ENCODE data around the gene ATF3.

Gene ATF3

GRCh38 chr1:212608959-212609700 is 569 bp downstream of the ATF3 start:
- DNase-seq (ENCODE audit: low spot score), result peak; percentile 54

DNA sequence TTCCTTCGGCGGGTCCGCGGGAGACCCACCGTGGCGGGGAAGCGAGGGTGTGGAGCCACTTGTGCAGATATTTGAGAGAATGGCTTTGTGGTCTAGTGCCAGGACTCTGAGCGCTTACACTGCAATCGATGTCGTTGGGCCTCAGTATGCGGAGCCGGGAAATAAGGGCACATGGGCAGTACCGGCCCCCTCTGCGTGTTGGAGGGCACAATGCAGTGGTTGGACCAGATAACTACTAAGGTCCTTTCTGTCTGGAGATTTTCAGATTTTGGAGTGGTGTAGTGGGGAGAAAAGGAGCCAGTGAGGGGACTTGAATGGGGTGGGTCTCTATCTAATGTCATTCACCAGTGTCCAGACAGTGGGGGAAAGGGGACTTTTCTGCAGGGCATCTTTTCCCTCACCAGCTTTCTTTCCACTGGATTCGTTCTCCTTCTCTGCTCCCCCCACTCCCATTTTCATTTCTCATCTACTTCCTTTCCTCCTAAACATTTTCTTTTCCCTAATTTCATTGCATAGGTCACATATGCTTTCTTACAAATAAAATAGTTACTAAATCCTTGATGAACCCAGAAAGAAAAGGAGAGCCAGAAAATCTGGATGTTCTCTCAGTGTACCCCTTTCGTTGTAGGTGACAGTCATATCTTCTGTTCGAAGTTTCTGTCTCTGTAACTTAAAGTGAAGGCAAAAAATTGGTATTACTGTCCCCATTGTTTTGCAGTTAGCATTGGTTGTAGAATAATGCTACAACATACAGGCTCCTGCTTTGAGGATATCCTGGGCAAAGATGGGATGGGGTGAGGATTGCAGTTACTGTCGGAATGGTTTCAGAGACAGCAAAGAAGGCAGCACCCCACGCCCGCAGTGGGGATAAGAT is 1.4 kb downstream of the ATF3 start:
- no peak for DNase-seq (ENCODE audit: low spot score)

DNA sequence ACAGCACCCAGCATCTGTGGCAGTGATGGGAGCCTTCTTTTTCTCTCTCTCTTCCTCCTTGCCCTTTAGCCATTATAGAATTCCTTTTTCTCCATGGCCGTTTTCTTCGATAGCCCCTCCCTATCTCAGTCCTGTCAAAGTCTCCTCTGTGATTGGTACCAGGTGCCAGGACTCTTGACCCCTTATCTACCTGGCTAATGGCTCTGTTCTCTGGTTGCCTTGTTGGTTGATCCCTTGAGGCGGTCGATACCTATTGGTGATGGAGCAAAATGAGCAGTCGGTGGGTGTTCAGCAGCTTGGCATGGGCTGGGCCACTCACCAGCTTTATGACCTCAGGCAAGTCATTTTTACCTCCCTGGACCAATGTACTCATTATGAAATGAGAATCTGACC is 2.0 kb downstream of the ATF3 start:
- no peak for DNase-seq (ENCODE audit: low spot score)

DNA sequence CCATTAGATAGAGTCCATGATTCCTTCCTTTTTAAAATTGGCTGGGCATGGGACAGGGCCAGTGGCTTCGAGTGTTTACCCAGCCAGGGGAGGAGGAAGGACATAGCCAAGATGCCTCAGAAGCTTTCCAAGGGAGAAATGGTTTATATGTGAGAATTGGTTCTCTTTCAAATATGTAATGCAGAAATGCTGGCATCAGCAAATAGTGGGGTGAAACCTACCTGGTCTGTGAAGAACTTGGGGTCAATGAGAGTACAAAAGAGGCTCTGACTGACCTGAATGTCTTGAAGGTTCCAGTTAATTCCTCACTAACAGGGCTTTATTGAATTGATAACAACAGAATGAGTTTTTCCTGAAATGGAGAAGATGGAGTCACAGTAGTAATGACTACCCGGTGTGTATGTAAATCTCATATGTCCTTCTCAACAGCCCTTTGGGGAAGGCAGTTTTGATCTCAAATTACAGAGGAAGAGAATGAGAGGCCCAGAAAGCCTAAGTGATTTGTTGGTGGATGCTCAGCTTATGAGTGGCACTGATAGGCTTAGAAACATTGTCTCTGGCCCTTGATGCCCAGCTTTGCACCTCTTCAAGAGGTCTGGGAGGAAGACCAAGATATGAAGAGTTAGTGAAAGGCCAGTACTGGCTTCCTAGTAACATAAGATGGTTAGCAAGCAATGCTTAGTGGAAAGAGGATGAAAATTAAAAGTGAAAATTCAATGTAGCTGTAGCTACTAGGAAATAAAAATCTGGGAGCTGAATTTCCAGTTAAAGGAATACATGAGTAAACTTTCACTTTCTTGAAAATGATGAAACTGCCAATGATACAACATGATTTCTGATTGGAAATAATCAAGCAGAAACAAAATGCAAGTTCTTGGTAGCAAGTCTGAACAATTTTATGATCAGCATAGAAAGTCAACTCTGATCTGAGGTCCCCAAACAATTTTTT is 2.7 kb downstream of the ATF3 start:
- no peak for DNase-seq (ENCODE audit: low spot score)

DNA sequence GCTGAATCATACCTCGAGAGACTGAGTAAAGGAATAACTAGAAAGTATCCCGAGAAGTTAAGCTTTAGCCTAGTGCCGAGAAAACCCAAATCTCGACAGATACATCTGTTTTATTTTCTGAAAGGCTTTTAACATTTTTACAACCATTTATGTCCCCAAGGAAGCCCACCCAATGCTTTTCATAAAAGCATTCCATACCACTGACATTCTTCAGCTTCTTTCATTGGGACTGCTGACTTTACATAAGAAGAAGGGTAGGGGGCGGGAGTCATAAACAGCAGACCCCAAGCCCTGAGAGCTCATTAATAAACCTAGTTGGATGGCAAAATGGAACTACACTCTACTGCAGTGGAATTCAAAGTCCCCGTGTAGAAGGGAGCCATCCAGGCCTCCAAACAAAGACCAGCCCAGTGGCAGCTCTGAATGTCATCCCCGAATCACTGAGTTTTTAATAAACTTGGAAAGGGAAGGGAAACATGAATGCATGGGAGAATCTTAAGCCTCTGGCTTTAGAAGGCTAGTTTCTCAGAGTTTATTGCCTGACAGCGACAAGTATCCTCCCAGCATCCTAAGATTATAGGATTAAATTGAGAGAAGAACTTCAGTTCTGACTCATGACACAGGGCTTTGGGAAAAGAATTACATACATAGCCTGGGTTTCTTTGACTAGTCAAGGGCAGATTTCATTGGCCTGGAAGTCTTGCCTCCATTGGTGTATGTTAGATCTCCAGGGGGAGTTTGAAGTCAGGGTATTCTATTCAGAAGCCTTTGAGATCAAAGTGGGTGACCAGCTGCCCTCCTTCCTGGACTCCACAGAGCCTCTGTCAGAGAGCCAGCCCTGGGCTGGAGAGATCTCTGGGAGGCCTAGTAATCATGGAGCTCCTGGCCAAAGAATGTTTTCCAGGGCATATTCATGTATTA is 3.7 kb downstream of the ATF3 start:
- DNase-seq (ENCODE audit: low spot score), result no peak

DNA sequence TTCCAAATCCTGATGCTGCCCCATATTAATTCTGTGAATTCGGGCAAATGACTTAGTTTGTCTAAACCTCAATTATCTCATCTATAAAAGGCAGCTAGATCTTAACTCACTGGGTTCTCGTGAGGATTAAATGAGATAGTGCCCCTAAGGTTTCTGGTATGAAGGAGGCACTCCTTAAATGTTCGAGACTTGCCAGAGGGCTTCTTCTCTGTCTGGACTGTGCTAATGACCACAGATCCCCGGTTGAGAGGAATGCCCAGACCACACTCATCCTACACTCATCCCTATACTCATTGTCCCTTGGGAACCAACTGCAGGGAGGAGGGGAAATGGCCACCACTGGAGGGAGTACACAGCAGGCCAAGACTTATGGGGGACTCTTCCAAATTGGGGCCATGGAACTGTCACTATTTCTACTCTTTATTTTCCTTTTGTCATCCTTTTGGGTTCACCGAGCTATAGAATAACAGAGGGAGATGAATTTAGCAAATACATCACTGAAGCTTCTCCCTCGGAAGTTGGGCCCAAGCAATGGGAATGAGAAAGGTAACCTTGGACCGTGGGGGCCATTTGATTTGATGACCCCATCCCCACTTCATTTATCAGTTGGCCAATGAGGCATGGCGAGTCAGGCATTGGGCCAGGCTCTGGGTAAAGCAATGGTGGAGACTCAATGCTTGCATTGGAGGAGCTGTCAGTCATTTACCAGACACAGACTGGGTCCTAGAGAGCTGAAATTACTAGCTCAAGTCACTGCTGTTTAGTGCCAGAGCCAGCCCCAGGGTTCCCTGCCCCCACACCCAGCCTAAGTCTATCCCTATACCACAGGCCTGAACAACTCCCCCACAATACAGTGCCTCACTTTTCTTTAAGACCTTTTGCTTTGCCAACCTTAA is 5.1 kb downstream of the ATF3 start:
- DNase-seq (ENCODE audit: low spot score), result peak; percentile 82

DNA sequence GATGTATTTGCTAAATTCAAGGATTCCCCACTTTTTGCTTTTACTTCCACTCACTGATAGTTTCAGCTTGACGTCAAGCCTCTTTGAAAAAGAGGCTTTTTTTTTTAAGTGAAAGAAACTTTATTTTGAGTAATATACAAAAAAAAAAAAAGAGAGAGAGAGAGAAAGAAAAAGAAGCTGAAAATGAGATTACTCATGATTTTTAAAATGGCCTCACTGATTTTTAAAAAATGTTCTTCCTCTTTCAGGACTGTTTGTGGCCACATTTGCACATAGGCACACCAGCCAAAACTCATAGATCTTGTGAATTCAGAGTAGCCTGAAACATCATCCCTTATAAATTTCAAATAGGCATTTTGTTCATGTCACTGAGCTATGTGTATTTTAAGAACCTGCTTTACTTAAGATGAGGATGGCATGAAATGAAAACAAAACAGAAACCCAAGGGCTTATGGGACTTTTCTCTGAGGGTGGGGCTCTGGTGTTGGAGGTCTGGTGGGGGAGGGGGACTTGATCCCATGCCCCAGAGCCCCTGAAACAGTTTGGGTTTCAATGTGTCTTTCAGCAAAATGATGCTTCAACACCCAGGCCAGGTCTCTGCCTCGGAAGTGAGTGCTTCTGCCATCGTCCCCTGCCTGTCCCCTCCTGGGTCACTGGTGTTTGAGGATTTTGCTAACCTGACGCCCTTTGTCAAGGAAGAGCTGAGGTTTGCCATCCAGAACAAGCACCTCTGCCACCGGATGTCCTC is 6.1 kb downstream of the ATF3 start:
- no peak for DNase-seq (ENCODE audit: low spot score)

- no peak for DNase-seq (ENCODE audit: low spot score)
Observed at GRCh38 chr1:212615201-212615470, 6.6 kb downstream of the ATF3 start.

- no peak for DNase-seq (ENCODE audit: low spot score)
Observed at GRCh38 chr1:212618466-212619210, 10.1 kb downstream of the ATF3 start.

DNA sequence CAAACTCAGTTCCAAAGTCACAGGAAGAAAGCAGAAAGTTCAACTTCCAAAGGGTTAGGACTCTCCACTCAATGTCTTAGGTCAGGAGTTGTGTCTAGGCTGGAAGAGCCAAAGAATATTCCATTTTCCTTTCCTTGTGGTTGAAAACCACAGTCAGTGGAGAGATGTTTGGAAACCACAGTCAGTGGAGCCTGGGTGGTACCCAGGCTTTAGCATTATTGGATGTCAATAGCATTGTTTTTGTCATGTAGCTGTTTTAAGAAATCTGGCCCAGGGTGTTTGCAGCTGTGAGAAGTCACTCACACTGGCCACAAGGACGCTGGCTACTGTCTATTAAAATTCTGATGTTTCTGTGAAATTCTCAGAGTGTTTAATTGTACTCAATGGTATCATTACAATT is 11.7 kb downstream of the ATF3 start:
- no peak for DNase-seq (ENCODE audit: low spot score)

- no peak for DNase-seq (ENCODE audit: low spot score)
Observed at GRCh38 chr1:212621043-212621948, 12.7 kb downstream of the ATF3 start.

DNA sequence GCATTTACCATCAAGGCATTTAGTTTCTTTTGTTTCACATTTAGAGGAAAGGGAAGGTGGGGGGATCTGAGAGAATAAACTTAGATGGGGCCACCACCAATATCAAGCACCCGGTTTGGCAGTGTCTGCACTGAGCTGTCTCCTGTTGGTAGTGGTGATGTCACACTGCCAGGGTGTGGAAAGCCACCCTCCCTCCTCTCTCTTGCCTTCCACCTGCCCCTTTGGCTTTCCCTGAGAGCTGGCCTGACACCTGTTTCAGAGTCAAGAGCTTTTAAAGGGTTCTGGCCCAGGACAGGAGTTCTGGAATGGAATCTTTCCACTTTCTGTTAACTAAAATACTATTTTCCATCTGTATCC is 13.4 kb downstream of the ATF3 start:
- DNase-seq (ENCODE audit: low spot score), result no peak

DNA sequence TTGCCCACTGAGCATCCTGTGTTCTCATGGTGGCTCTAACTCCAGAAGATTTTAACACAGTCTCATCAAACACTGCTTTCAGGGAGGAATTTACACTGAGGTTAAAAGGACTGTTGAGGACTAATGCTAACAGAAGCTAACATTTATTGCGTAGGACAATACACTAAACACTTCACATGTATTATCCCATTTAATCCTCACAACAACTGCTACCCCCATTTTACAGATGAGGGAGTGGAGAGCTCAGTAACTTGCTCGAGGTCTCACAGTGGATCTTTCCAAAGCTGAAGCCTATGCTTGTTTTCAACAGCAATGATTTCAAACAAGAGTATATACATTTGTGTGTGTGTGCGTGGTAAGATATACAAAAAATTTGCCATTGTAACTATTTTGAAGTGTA is 13.9 kb downstream of the ATF3 start:
- DNase-seq (ENCODE audit: low spot score), result no peak

DNA sequence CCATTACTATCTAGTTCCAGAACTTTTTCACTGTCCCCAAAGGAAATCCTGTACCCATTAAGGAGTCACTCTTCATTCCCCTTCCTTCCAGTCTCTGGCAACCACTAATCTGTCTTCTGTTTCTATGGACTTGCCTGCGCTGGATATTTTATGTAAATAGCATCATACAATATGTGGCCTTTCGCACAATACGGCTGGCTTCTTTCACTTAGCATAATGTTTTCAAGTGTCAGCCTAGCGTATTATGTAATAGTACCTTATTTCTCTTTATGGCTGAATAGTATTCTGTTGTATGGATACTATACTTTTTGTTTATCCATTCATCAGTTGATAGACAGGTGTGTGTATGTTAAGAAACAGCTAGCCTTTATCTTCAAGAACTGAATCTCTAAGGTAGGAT is 14.3 kb downstream of the ATF3 start:
- DNase-seq (ENCODE audit: low spot score), result no peak

GRCh38 chr1:212623603-212624002 is 15.0 kb downstream of the ATF3 start:
- no peak for DNase-seq (ENCODE audit: low spot score)

DNA sequence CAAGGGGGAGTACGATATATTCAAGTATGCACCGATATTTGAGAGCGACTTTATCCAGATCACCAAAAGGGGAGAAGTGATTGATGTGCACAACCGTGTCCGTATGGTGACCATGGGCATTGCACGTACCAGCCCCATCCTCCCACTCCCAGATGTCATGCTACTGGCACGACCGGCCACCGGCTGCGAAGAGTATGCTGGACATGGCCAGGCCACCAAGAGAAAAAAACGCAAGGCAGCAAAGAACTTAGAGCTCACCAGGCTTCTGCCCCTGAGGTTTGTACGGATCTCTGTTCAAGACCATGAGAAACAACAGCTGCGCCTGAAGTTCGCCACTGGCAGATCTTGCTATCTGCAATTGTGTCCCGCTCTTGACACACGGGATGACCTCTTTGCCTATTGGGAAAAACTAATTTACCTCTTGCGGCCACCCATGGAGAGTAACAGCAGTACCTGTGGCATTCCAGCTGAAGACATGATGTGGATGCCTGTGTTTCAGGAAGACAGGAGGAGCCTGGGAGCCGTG is 16.5 kb downstream of the ATF3 start:
- DNase-seq (ENCODE audit: low spot score), result no peak

DNA sequence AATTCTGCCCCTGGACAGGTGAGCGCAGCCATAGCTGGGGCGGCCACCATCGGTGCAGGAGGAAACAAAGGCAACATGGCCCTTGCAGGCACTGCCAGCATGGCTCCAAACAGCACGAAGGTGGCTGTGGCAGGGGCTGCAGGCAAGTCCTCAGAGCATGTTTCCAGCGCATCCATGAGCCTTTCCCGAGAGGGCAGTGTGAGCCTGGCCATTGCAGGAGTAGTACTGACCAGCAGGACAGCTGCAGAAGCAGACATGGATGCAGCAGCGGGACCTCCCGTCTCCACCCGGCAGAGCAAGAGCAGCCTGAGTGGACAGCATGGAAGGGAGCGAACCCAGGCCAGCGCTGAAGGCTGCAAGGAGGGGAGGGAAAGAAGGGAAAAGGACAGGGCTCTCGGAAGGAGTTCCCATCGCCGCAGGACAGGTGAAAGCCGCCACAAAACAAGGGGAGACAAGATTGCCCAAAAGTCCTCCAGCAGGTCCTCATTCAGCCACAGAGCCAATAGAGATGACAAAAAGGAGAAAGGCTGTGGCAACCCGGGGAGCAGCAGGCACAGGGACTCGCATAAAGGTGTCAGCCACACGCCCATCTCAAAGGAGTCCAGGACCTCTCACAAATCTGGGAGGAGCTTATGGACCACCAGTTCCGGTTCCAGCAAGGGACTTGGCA is 17.4 kb downstream of the ATF3 start:
- no peak for DNase-seq (ENCODE audit: low spot score)
